ENCODE results near the gene TCF4. TPM values are rescaled to one million over a fixed set of nuclear protein-coding genes. Genes with fewer than 3 reads are reported as not detected.

The TCF4 gene
- total and polyA plus RNA-seq, 9 donors, result 50.9 to 167 (median 116) TPM

- no peaks in the 10 kb centered on the region for H3K36me3 ChIP-seq (ENCODE audit: control insufficient read depth, insufficient read depth, low read length)
- peak; percentile 46 for DNase-seq
- no peak overlapping the region for H3K4me3 ChIP-seq (ENCODE audit: low read length)
- peaks cover 7% of the 10 kb centered on the region for H3K4me1 ChIP-seq (ENCODE audit: control insufficient read depth, insufficient read depth, low read length)
- H3K27me3 ChIP-seq (ENCODE audit: control insufficient read depth, insufficient read depth, low read length), result no peaks in the 10 kb centered on the region
- 88% methylated on average over 3 of the region's 5 CpGs for WGBS (ENCODE audit: insufficient coverage)
- no peaks in the 10 kb centered on the region for H3K9me3 ChIP-seq (replicated peaks; ENCODE audit: control insufficient read depth, low read depth, low read length)
- peak overlapping the region; percentile 69 for H3K27ac ChIP-seq (ENCODE audit: low read length)
Observed at GRCh38 chr18:55497825-55498403, 90.1 kb downstream of the TCF4 start.

GRCh38 chr18:55494899-55495298, 93.1 kb downstream of the TCF4 start:
- no peak for DNase-seq

GRCh38 chr18:55494441-55494840, 93.6 kb downstream of the TCF4 start:
- Histone ChIP-seq H3K36me3 (ENCODE audit: control insufficient read depth, insufficient read depth, low read length) (no peaks in the 10 kb centered on the region), H3K27me3 (ENCODE audit: control insufficient read depth, insufficient read depth, low read length) (no peaks in the 10 kb centered on the region), H3K4me3 (ENCODE audit: low read length) (no peak overlapping the region), H3K9me3 (replicated peaks; ENCODE audit: control insufficient read depth, low read depth, low read length) (no peaks in the 10 kb centered on the region), H3K27ac (ENCODE audit: low read length) (no peak overlapping the region), H3K4me1 (ENCODE audit: control insufficient read depth, insufficient read depth, low read length) (peaks cover 17% of the 10 kb centered on the region)
- no CpG with 5 or more reads among the region's 1 CpG for WGBS (ENCODE audit: insufficient coverage)
- no peak for DNase-seq

More at GRCh38 chr18:55494899-55495298, 93.1 kb downstream of the TCF4 start:
- Histone ChIP-seq H3K4me1 (ENCODE audit: control insufficient read depth, insufficient read depth, low read length) (peaks cover 15% of the 10 kb centered on the region), H3K27me3 (ENCODE audit: control insufficient read depth, insufficient read depth, low read length) (no peaks in the 10 kb centered on the region), H3K4me3 (ENCODE audit: low read length) (no peak overlapping the region), H3K36me3 (ENCODE audit: control insufficient read depth, insufficient read depth, low read length) (no peaks in the 10 kb centered on the region), H3K27ac (ENCODE audit: low read length) (no peak overlapping the region), H3K9me3 (replicated peaks; ENCODE audit: control insufficient read depth, low read depth, low read length) (no peaks in the 10 kb centered on the region)
- WGBS (ENCODE audit: insufficient coverage), result no CpG with 5 or more reads among the region's 1 CpG

GRCh38 chr18:55491616-55492015, 96.4 kb downstream of the TCF4 start:
- no peaks in the 10 kb centered on the region for H3K27me3 ChIP-seq (ENCODE audit: control insufficient read depth, insufficient read depth, low read length)
- H3K36me3 ChIP-seq (ENCODE audit: control insufficient read depth, insufficient read depth, low read length), result no peaks in the 10 kb centered on the region
- no peaks in the 10 kb centered on the region for H3K9me3 ChIP-seq (replicated peaks; ENCODE audit: control insufficient read depth, low read depth, low read length)
- WGBS (ENCODE audit: insufficient coverage), result 83% methylated on average over 1 of the region's 4 CpGs
- no peak overlapping the region for H3K27ac ChIP-seq (ENCODE audit: low read length)
- no peak for DNase-seq
- no peak overlapping the region for H3K4me3 ChIP-seq (ENCODE audit: low read length)
- H3K4me1 ChIP-seq (ENCODE audit: control insufficient read depth, insufficient read depth, low read length), result peaks cover 17% of the 10 kb centered on the region

- Histone ChIP-seq H3K27ac (ENCODE audit: low read length) (no peak overlapping the region), H3K27me3 (ENCODE audit: control insufficient read depth, insufficient read depth, low read length) (no peaks in the 10 kb centered on the region), H3K9me3 (replicated peaks; ENCODE audit: control insufficient read depth, low read depth, low read length) (no peaks in the 10 kb centered on the region), H3K4me1 (ENCODE audit: control insufficient read depth, insufficient read depth, low read length) (peaks cover 21% of the 10 kb centered on the region), H3K36me3 (ENCODE audit: control insufficient read depth, insufficient read depth, low read length) (no peaks in the 10 kb centered on the region), H3K4me3 (ENCODE audit: low read length) (no peak overlapping the region)
- DNase-seq, result no peak
- WGBS (ENCODE audit: insufficient coverage), result 12% methylated on average over 5 of the region's 10 CpGs
Observed at GRCh38 chr18:55489034-55489986, 98.7 kb downstream of the TCF4 start.

GRCh38 chr18:55488473-55488872, 99.5 kb downstream of the TCF4 start:
- no peak overlapping the region for H3K4me3 ChIP-seq (ENCODE audit: low read length)
- H3K9me3 ChIP-seq (replicated peaks; ENCODE audit: control insufficient read depth, low read depth, low read length), result no peaks in the 10 kb centered on the region
- no peak overlapping the region for H3K27ac ChIP-seq (ENCODE audit: low read length)
- no peaks in the 10 kb centered on the region for H3K27me3 ChIP-seq (ENCODE audit: control insufficient read depth, insufficient read depth, low read length)
- DNase-seq, result peak; percentile 46
- peaks cover 21% of the 10 kb centered on the region for H3K4me1 ChIP-seq (ENCODE audit: control insufficient read depth, insufficient read depth, low read length)
- H3K36me3 ChIP-seq (ENCODE audit: control insufficient read depth, insufficient read depth, low read length), result no peaks in the 10 kb centered on the region
- no CpG with 5 or more reads among the region's 2 CpGs for WGBS (ENCODE audit: insufficient coverage)

- no peak overlapping the region for H3K4me3 ChIP-seq (ENCODE audit: low read length)
- H3K27ac ChIP-seq (ENCODE audit: low read length), result no peak overlapping the region
- H3K36me3 ChIP-seq (ENCODE audit: control insufficient read depth, insufficient read depth, low read length), result no peaks in the 10 kb centered on the region
- no CpG with 5 or more reads among the region's 4 CpGs for WGBS (ENCODE audit: insufficient coverage)
- no peak for DNase-seq
- H3K9me3 ChIP-seq (replicated peaks; ENCODE audit: control insufficient read depth, low read depth, low read length), result no peaks in the 10 kb centered on the region
- no peaks in the 10 kb centered on the region for H3K27me3 ChIP-seq (ENCODE audit: control insufficient read depth, insufficient read depth, low read length)
- peaks cover 21% of the 10 kb centered on the region for H3K4me1 ChIP-seq (ENCODE audit: control insufficient read depth, insufficient read depth, low read length)
Observed at GRCh38 chr18:55487997-55488396, 100.0 kb downstream of the TCF4 start.

- Histone ChIP-seq H3K27ac (ENCODE audit: low read length) (no peak overlapping the region), H3K9me3 (replicated peaks; ENCODE audit: control insufficient read depth, low read depth, low read length) (no peaks in the 10 kb centered on the region), H3K36me3 (ENCODE audit: control insufficient read depth, insufficient read depth, low read length) (peaks cover 1% of the 10 kb centered on the region), H3K27me3 (ENCODE audit: control insufficient read depth, insufficient read depth, low read length) (no peaks in the 10 kb centered on the region), H3K4me3 (ENCODE audit: low read length) (no peak overlapping the region), H3K4me1 (ENCODE audit: control insufficient read depth, insufficient read depth, low read length) (peaks cover 17% of the 10 kb centered on the region)
- no peak for DNase-seq
- 83% methylated on average over 1 of the region's 3 CpGs for WGBS (ENCODE audit: insufficient coverage)
Observed at GRCh38 chr18:55486936-55487335, 101.1 kb downstream of the TCF4 start.

- no CpG with 5 or more reads among the region's 2 CpGs for WGBS (ENCODE audit: insufficient coverage)
- Histone ChIP-seq H3K27ac (ENCODE audit: low read length) (no peak overlapping the region), H3K27me3 (ENCODE audit: control insufficient read depth, insufficient read depth, low read length) (no peaks in the 10 kb centered on the region), H3K4me3 (ENCODE audit: low read length) (no peak overlapping the region), H3K36me3 (ENCODE audit: control insufficient read depth, insufficient read depth, low read length) (peaks cover 2% of the 10 kb centered on the region), H3K9me3 (replicated peaks; ENCODE audit: control insufficient read depth, low read depth, low read length) (no peaks in the 10 kb centered on the region), H3K4me1 (ENCODE audit: control insufficient read depth, insufficient read depth, low read length) (peaks cover 13% of the 10 kb centered on the region)
- DNase-seq, result peak; percentile 69
Observed at GRCh38 chr18:55485666-55486065, 102.3 kb downstream of the TCF4 start.

- no CpG with 5 or more reads among the region's 2 CpGs for WGBS (ENCODE audit: insufficient coverage)
- no peak overlapping the region for H3K27ac ChIP-seq (ENCODE audit: low read length)
- no peaks in the 10 kb centered on the region for H3K27me3 ChIP-seq (ENCODE audit: control insufficient read depth, insufficient read depth, low read length)
- H3K4me3 ChIP-seq (ENCODE audit: low read length), result no peak overlapping the region
- no peak for DNase-seq
- H3K36me3 ChIP-seq (ENCODE audit: control insufficient read depth, insufficient read depth, low read length), result peaks cover 2% of the 10 kb centered on the region
- peaks cover 13% of the 10 kb centered on the region for H3K4me1 ChIP-seq (ENCODE audit: control insufficient read depth, insufficient read depth, low read length)
- H3K9me3 ChIP-seq (replicated peaks; ENCODE audit: control insufficient read depth, low read depth, low read length), result no peaks in the 10 kb centered on the region
Observed at GRCh38 chr18:55484773-55485172, 103.2 kb downstream of the TCF4 start.
